Loucy (cell line): ENCODE results near the gene CACNA1D.

Experiments used
- EZH2phosphoT487 ChIP-seq: fragments of 200-600 bp; IDR thresholded peaks from 2 replicates; pipeline ENCODE4 v1.6.1; 2018; ENCODE audit warnings: antibody characterized with exemption, mild to moderate bottlenecking, moderate library complexity, borderline replicate concordance
- TF ChIP-seq, protein P1 (sequence below): fragments of 200-600 bp; sonication (generic); conservative IDR thresholded peaks from 2 replicates; pipeline ENCODE4 v1.5.1; 2014; ENCODE audit warnings: mild to moderate bottlenecking, antibody characterized with exemption, low read length

DNA sequence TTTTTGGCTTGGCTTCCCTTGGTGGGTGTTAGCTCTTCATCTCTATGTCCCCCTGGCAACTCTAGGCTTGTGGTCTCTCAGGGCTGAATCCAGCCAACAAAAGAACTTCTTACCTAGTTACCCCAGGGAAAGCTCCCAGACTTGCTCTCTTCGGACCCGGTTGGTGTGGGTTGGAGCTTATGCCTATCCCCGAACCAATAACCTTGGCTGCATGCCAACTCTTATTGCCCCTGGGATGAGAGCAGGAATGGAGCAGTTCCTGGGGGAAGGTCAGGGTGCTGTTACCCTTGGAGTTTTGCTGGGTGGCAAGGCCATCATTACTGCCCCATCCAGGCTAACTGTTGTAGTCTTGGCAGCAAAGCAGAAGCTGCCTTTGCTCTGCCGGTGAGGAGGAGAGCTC is 147.8 kb downstream of the CACNA1D start:
- TF ChIP-seq, protein P1, sequence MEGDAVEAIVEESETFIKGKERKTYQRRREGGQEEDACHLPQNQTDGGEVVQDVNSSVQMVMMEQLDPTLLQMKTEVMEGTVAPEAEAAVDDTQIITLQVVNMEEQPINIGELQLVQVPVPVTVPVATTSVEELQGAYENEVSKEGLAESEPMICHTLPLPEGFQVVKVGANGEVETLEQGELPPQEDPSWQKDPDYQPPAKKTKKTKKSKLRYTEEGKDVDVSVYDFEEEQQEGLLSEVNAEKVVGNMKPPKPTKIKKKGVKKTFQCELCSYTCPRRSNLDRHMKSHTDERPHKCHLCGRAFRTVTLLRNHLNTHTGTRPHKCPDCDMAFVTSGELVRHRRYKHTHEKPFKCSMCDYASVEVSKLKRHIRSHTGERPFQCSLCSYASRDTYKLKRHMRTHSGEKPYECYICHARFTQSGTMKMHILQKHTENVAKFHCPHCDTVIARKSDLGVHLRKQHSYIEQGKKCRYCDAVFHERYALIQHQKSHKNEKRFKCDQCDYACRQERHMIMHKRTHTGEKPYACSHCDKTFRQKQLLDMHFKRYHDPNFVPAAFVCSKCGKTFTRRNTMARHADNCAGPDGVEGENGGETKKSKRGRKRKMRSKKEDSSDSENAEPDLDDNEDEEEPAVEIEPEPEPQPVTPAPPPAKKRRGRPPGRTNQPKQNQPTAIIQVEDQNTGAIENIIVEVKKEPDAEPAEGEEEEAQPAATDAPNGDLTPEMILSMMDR = no peak
- TF ChIP-seq EZH2phosphoT487 = no peak
